ENCODE results near the gene SLC25A29.
"Not testable (repeated sequence)": the region's sequence is repeated elsewhere in the genome, so short reads cannot be mapped to it uniquely, and the experiment has no call there.

SLC25A29 gene

DNA sequence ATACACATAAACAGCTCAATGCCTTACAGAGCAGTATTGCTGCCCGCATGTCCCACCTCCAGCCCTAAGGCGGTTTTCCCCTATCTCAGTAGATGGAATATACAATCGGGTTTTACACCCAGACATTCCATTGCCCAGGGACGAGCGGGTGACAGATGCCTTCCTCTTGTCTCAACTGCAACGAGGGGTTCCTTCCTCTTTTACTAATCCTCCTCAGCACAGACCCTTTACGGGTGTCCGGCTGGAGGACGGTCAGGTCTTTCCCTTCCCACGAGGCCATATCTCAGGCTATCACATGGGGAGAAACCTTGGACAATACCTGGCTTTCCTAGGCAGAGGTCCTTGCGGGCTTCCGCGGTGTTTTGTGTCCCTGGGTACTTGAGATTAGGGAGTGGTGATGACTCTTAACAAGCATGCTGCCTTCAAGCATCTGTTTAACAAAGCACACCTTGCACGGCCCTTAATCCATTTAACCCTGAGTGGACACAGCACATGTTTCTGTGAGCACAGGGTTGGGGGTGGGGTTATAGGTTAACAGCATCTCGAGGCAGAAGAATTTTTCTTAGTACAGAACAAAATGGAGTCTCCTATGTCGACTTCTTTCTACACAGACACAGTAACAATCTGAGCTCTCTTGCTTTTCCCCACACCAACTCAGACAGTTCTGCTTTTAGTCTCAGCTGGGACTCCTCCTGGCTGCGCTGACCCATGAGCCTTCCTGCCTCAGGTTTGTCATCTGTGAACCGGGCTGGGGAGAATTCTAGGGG, 6.0 kb upstream of the SLC25A29 start:
- DNase-seq (ENCODE audit: low spot score): not testable (repeated sequence)

DNA sequence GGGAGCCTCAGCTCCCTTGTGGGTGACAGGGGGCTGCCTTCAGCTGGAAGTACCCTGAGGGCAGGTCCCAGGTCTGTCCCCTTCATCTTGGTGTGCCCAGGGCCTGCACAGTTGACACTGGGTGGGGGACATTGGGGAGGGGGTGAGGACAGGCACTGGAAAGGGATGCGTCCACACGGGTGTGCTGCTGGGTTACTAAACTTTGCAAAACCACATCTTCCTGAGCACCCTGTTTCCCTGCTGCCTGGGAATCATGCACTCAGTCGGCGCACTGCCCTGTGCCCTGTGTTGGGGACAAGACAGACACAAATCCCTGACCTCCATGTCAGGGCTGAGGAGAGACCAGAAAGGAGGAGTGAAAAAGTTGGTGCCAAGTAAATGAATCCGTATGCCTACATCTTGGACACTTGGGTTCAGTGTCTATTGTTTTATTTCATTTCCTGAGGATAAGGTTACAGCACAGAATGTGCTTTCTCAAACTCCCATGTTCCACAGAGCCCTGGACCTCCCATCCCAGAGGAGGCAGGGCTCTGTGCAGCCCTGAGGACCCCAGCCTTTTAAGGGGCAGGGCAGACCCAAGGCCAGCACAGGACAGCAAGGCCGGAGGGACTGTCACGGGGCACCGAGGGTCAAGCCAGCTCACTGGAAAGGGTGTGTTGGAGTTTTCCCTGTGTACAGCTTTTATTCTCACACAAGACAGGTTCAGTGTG, 2.9 kb upstream of the SLC25A29 start:
- DNase-seq (ENCODE audit: low spot score): no peak

DNA sequence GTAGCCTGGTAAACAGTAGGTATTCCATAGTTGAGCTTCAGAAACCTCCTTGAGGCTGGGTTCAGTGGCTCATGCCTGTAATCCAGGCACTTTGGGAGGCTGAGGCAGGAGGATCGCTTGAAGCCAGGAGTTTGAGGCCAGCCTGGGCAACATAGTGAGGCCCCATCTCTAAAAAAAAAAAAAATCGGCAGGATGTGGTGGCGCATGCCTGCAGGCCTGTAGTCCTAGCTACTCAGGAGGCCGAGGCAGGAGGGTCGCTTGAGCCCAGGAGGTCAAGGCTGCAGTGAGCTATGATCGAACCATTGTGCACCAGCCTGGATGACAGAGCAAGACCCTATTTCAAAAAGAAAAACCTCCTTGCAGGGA, 2.2 kb upstream of the SLC25A29 start:
- not testable (repeated sequence) for DNase-seq (ENCODE audit: low spot score)

DNA sequence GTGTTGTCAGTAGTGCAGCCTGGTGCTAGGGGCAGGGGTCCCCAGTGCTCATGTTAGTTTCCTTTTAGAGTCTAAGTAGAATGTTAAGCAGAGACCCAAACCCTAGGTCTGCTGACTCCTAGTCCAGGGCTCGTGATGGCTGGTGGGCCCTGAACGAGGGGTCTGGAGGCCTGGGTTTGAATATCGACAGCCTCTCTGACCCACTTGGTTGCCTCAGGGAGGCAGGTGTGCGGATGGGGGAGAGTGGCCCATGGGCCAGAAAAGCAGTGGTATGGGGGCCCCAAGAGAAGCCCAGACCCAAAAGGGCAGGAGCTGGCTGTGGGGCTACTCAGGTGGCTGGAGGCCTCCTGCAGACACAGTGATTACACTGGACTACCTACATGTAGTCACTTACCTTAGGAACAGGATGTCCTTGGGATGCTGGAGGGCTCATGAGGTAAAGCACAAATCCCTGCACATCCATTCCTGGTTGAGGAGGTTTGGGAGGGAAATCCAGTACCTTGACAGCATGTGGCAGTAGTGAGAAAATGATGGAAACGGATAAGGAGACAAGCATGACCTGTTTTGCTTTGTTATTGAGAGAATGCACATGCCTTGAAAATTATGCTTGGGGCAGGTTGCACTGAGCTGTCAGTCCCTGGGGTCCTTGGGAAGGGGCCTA, 1.7 kb upstream of the SLC25A29 start:
- peak; percentile 52 for DNase-seq (ENCODE audit: low spot score)

DNA sequence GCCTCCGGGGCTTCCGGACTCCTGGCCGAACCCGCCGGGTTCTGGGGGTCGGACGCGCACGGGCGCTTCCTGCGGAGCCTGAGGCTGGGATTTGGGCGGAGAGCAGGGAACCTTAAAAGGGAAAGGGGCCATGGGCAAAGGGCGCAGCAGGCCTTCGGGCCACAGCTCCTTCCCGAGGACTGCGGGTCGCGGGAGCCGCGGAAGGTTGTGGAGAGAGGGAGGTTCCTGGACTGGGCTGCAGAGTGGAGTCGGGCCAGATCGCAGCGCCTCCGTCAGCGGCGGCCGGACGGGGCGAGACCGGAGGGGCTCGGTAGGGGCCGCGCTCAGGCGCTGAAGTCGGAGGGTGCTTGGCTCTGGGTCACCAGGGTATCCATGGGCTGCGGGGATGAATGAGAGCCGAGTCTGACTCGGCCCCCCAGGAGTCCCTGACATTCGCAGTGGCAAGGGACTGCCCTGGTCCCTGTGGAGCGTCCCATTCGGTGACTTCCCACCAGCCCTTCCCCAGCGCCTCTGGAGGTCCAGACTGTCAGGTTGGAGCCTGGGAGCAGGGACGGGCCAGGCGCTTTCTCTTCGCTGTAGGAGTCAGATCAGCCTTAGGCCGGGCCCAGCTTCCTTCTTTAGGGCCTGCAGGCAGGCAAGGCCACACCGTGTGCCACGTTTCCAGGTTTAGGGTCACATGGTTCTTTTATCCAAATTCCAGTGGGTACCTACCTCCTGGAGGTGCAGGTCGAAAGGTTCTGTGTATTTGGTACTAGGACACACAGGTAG, 938 bp upstream of the SLC25A29 start:
- peak; percentile 54 for DNase-seq (ENCODE audit: low spot score)

DNA sequence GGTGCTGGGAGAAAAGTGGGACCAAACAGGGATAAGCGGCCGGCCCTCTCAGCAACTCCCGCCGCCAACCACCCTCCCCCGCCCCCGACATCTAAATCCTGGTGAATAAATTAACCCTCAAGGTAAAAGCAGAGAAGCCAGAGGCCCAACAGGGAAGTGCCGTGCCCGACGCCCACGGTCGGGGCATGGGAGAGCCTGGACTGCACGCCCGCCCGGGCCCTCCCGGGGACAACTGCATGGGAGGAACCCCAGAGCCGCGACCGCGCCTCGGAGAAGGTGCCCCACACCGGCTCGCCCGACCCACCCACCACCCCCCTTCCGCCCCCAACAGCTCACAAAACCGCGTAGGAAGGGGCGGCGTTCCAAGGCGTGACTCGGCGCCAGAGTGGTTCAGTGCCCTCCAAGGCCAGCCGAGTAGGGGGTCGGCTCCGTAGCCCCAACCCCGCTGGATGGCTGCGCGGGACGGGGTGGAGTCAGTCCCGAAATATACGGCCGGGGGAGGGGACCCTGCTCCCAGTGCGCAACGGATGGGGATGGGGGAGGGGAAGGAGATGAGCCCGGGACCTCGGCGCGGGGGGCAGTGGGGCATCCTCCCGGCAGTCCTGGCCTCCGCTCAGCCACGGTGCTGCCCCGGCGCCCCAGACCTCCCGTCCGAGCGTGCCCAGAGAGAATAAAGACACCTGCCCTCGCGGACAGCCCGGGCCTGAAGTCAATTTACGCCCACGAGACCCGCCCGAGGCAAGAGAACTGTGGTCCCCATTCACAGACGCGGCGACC, 732 bp downstream of the SLC25A29 start:
- no peak for DNase-seq (ENCODE audit: low spot score)

DNA sequence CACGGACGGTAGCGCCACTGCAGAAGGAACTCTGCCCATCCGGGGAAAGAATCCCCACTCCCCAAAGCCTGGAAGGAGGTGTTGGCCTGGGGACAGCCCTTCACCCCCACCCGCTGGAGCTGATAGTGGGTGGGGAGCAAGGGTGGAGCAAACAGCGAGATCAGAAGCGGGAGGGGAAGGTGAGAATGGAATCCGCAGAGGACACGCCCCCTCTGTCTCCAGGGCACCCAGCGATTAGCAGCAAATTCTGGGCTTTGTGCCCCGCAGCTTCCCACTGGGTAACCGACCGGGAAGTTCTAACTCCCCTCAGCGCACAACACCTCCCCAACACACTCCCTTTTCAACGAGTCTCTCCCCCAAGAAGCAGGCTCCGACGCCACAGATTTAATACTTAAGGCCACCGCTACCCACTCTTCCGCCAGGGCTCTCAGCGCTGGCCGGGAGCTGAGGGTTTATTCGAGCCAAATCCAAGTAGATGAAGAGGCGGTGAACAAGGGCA, 1.4 kb downstream of the SLC25A29 start:
- no peak for DNase-seq (ENCODE audit: low spot score)

DNA sequence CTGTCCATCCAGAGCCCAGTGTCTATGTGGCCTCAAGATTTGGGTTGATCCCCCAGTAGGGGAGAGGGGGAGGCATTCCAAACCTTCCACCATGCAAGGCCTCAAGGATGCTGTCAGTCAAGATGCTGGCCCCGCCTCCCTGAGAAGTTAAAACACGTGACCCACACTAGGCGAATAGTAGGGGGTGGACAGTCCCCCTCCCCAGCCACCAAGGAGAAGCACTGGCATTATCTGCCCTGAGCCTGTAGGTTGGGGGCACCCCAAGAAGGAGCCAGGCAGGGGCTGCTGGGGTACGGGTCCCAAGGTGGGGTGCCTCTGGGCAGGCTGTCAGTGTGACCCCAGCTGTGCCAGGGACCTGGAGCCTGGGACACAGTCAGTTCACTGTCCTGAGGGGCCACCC, 2.3 kb downstream of the SLC25A29 start:
- DNase-seq (ENCODE audit: low spot score): no peak

DNA sequence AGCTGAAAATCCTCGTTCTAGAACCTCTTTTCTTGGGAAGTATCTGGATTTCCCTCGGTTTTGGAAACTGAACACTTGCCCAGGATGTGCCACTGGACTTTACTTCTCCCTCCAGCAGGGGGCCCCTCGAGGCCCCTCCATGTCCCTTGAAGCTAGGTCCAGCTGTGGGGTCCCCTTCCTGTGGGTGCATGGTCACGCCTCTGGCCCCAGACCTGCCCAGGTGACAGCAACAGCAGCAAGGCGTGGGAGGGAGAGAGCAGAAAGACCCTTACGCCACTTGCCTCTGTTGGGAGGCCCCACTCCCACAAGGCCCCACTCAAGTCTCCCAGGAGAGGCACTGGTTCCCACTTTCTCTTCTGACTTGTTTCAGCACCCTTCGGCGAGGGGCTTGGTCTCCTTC, 3.1 kb downstream of the SLC25A29 start:
- peak; percentile 48 for DNase-seq (ENCODE audit: low spot score)

DNA sequence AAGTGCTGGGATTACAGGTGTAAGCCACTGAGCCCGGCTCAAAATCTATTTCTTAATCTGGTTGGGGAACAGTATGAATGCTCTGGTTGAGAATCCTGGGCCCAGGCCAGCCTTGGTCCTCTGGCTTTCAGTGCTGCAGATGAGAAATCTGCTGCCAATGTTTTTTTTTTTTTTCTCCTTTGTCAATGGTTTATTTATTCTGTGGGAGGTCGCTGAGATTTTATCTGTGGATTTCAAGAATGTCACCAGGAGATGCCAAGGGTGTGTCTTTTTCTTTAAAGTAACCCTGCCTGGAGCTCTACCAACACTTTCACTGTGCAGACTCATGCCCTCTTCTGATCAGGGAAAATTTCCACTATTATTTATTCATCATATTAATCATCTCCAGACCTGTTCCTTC, 3.6 kb downstream of the SLC25A29 start:
- no peak for DNase-seq (ENCODE audit: low spot score)

DNA sequence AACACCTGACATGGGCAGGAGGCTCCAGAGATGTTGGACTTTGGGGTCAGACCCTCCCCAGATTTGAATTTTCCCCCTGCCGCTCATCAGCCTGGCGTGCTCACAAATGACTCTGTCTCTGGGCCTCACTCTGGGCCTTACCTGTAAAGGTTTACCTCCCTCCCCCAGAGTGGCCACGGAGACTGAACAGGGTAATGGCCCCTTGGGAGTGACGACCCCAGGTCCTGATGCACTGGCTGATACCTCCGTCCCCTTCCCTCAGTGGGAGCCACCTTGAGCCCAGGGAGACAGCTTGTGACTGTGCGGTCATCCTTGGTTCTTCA, 7.0 kb downstream of the SLC25A29 start:
- no peak for DNase-seq (ENCODE audit: low spot score)

DNA sequence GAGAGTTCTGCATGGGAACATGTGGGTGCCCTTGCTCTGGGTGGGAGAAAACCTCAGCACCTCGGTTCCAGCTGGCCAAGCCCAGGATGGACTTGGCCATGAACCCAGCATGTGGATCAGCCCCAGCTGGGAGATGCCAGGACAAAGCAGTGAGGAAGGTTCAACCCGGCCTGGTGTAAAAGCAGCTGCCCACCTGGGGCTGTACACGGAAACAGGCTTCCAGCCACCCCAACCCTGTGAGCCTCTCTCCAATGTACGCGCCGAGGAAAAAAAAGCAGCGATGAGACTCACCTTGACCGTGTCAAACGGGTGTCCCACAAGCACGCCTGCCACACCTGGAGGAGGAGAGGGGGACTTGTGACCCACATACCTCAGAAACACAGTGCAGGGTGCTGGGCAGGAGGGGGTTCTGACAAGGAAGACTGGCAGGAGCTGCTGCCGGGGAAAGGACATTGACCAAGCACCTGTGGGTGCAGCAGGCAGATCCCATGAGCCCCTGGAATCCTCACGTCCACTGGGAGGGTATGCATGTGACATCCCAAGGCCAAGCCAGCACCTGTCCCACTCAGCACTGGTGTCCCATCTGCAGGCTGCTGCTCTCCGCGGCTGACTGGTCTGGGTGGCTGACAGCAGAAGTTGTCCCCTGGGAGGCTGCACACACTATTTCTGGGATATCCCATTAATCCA, 7.5 kb downstream of the SLC25A29 start:
- no peak for DNase-seq (ENCODE audit: low spot score)

DNA sequence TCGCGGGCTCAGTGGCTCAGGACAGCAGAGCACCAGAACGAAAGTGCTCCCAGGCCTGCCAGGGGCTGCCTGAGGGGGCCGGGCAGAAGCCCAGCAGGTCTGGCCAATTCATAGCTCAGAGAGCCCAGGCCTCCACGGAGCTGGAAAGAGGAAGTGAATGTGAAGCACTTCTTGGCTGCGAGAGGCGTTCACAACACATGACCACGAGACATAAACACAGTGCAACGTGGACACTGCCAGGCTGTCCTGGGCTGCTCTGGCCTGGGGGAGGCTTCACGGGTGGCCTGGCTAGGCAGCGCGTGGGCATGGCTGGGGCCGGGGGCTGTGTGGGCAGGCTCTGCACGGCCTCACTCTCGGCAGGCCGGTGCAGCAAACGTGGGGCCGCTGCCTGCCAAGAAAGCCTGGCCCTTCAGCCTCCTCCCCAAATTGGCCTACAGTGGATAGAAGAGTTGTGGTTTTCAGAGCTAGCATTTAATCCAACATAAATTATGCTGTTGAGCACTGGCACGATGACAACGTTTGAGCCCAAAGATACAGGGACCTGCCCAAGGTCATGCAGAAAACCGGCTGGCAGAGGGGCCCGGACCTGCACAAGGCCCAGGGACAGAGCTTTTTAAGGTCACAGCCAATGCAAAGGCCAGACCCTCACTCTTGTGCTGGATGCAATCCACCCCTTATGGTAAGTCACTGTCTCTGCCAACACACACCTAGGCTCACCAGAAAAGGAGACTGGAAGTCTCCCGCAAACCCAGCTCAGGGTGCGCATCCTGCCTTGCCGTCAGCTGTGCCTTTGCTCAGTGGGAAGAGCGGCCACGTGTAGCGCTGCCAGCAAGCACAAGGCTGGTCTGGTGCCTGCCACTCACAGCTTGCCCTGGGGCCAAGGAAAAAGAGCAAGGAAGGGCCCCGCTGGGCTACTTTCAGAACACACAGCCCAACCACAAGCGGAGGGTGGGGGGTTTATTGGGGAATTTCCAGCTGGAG, 8.6 kb downstream of the SLC25A29 start:
- no peak for DNase-seq (ENCODE audit: low spot score)

DNA sequence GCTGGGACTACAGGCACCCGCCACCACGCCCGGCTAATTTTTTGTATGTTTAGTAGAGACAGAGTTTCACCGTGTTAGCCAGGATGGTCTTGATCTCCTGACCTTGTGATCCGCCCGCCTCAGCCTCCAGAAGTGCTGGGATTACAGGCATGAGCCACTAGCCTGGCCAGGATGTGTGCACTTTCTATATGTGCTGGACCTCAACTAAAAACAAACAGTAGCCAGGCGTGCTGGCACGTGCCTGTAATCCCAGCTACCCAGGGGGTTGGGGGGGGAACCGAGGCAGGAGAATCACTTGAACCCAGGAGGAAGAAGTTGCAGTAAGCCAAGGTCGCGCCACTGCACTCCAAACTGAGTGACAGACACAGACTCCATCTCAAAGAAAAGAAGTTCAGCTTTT, 9.5 kb downstream of the SLC25A29 start:
- DNase-seq (ENCODE audit: low spot score): not testable (repeated sequence)

DNA sequence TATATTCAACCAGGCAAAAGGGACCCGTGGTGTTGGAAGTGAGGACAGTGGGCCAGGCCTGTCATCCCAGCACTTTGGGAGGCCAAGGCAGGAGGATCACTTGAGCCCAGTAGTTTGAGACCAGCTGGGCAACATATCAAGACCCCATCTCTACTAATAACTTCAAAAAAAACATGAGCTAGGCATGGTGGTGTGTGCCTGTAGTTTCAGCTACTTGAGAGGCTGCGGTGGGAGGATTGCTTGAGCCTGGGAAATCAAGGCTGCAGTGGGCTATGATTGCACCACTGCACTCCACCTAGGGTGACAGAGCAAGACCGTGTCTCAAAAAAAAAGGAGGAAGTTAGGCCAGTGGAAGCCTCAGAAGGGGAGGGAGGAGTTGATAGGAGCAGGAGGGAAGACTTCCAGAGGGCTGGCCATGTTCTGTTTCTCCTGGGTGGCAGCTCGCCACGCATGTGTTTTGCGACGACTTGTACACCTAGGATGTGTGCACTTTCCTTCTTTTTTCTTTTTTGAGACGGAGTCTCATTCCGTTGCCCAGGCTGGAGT, 10.1 kb downstream of the SLC25A29 start:
- no peak for DNase-seq (ENCODE audit: low spot score)

DNA sequence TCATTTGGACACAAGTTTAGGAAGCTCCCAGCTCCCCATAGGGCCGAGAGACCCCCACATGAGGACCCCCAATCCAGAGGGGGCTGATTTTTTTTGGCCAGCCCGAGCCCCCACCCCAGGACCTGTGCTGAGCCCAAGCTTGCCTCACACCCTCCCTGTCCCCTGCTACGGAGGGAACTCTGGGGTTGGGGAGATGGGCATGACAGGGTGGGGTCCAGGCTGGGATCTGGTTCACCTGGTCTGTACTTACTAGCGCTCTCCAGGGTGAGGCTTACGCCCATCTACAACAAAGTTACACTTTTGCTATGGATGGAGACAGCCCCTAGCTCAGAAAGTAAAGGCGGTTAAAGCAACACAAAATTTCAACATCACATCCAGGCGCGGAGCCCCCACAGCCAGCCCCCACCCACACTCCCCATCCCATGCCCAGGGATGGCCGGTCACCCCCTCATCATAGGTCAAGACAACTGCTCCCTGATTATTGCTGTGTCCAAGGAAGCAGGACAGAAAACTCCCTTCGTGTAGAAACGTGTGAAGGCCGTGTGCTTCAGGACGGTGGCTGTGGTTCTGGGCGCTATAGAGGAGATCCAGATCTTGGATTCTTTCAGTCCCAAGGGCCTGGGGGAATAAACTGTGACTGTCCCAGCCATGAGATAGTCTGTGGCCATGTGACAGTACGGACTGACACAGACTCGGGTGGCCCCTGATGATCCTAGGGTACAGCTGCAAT, 10.7 kb downstream of the SLC25A29 start:
- no peak for DNase-seq (ENCODE audit: low spot score)

DNA sequence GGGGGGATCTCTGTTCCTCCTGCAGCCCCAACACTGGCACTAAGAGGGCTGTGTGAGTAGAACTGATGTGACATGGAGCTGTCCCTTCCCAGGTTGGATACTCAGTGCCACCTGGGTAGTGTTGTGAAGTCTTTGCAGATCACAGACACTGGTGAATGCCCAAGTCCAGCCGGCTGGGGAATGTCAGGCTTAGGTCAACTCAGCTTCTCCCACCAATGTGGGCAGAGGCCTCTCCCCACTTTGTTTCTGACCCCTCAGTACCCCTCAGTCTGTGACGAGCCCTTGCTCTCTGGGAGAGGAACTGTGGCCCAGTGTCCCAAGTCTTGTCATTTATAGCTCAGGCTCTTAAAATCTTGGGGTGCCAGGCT, 11.3 kb downstream of the SLC25A29 start:
- DNase-seq (ENCODE audit: low spot score): peak; percentile 7

DNA sequence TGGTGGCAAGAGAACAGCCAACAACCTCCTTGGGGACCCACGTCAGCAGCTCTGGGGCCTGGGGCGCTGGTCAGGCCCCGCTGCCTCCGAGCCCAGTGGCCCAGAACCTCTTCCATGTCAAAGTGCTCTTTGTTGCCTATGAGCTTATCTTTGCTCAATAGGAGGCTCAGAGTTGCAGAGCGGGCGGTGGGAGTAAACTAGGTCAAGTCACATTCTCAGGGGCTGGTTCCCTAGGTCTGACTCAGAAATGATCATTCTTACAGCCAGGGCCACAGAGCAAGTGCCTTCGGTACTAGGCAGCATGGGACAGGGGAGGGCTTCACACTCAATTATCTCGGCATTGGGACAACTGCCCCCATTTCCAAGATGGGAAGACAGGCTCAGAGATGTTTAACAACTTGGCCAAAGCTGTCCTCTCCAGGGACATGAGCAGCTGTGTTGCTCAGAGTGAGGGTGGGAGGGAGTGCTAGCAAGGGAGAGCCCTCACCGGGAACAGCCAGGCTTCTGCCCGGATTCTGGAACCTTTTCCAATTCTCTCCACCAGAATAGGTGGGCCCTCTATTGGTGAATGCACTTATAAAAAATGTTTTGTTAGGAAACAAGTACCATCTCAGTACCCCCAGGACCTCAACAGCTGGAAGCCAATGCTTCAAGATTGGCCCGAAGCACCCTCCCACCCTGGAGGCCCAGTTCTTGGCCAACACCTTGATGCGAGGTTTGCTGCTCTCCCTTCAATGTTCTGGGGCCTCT, 11.9 kb downstream of the SLC25A29 start:
- no peak for DNase-seq (ENCODE audit: low spot score)

Data from HuH-7.5 (cell line).